Right ventricle myocardium inferior (tissue), 1 donor: ENCODE data around the gene TBC1D8B. TPM values are rescaled to one million over a fixed set of nuclear protein-coding genes. Genes with fewer than 3 reads are reported as not detected.
A peak's percentile ranks its signal among the peaks of the same experiment; 100 is the strongest.
"Not testable (repeated sequence)": the region's sequence is repeated elsewhere in the genome, so short reads cannot be mapped to it uniquely, and the experiment has no call there.

Source experiments
- ATAC-seq: fragments of 200-7000 bp; cut with Tn5 transposase; one replicate; pipeline ENCODE4 v1.9.1; 2020; ENCODE audit warnings: mild to moderate bottlenecking, moderate library complexity
- DNase-seq: peaks from one replicate; pipeline ENCODE4 v3.0.0; 2021; ENCODE audit errors: missing footprints
- intact Hi-C: fragments of 100-400 bp; cut with DNase I; formaldehyde crosslinking; loops from one replicate; pipeline ENCODE4 v1.11.0; 2022
- long read RNA-seq: library from polyadenylated mRNA; unstranded; transcript quantifications from one replicate; pipeline ENCODE4 v2.0.0, GENCODE V29; 2021
- total RNA-seq: library from RNA; stranded (reverse); fragmentation: NEBNext Ultra II Directional; extraction: Animal tissue kit (Norgen Biotek cat#: 25700); gene quantifications from one replicate; pipeline ENCODE4 v1.2.1, GENCODE V29; 2021
- donor health status: DM: no; HTN: yes; CAD: no; lungs with severe emphysema.

TBC1D8B gene
- total RNA-seq, result 2.5 TPM
- long read RNA-seq, result 0 reads

GRCh38 chrX:106802388-106803275 is at the start of gene TBC1D8B:
Gene TBC1D8B, plus strand, starts transcription at chrX:106802673. Its CDS starts 181 bp downstream, at chrX:106802854.
- peak; percentile 69 for DNase-seq
- ATAC-seq, result peak; percentile 100
- intact Hi-C loops, result no loop called here

GRCh38 chrX:106769288-106769687 is 33.2 kb upstream of the TBC1D8B start:
- intact Hi-C loops, ATAC-seq, DNase-seq: not testable (repeated sequence)

- no peak for ATAC-seq
- no peak for DNase-seq
- intact Hi-C loops, result no loop called here
Observed at GRCh38 chrX:106774981-106775380, 27.5 kb upstream of the TBC1D8B start.

- DNase-seq (no peak), ATAC-seq (no peak)
- intact Hi-C loops, result no loop called here
Observed at GRCh38 chrX:106780264-106780663, 22.2 kb upstream of the TBC1D8B start.

- ATAC-seq (no peak), DNase-seq (no peak)
- intact Hi-C loops, result no loop called here
Observed at GRCh38 chrX:106780664-106781377, 21.7 kb upstream of the TBC1D8B start.

GRCh38 chrX:106783716-106784115 is 18.8 kb upstream of the TBC1D8B start:
- DNase-seq (no peak), ATAC-seq (no peak)
- intact Hi-C loops, result no loop called here

- intact Hi-C loops, result loop anchor here (10.0 kb wide), 1 partner anchor 307 kb away; no protein-coding TSS in a partner anchor
- ATAC-seq (no peak), DNase-seq (no peak)
Observed at GRCh38 chrX:106791495-106791894, 11.0 kb upstream of the TBC1D8B start.

GRCh38 chrX:106802063-106802387 is 448 bp upstream of the TBC1D8B start:
- intact Hi-C loops, result no loop called here
- DNase-seq, result no peak

GRCh38 chrX:106811131-106811910 is 8.8 kb downstream of the TBC1D8B start:
- DNase-seq (no peak), ATAC-seq (no peak)
- intact Hi-C loops, result no loop called here

More at GRCh38 chrX:106802063-106802387, 448 bp upstream of the TBC1D8B start:
- ATAC-seq, result peak; percentile 45

- DNase-seq, ATAC-seq, intact Hi-C loops: not testable (repeated sequence)
Observed at GRCh38 chrX:106812930-106813329, 10.5 kb downstream of the TBC1D8B start.

- ATAC-seq, intact Hi-C loops, DNase-seq: not testable (repeated sequence)
Observed at GRCh38 chrX:106814093-106814492, 11.6 kb downstream of the TBC1D8B start.

- DNase-seq, result no peak
- intact Hi-C loops, result no loop called here
Observed at GRCh38 chrX:106862972-106863688, 60.7 kb downstream of the TBC1D8B start.

GRCh38 chrX:106863697-106864096 is 61.2 kb downstream of the TBC1D8B start:
- no peak for ATAC-seq
- no peak for DNase-seq
- intact Hi-C loops, result no loop called here

More at GRCh38 chrX:106862972-106863688, 60.7 kb downstream of the TBC1D8B start:
- no peak for ATAC-seq

- intact Hi-C loops, ATAC-seq, DNase-seq: not testable (repeated sequence)
Observed at GRCh38 chrX:106872796-106873195, 70.3 kb downstream of the TBC1D8B start.

GRCh38 chrX:106874075-106874474 is 71.6 kb downstream of the TBC1D8B start:
- no peak for DNase-seq
- intact Hi-C loops, result no loop called here
- no peak for ATAC-seq

GRCh38 chrX:106875151-106875550 is 72.7 kb downstream of the TBC1D8B start:
- intact Hi-C loops, result no loop called here
- DNase-seq (no peak), ATAC-seq (no peak)

GRCh38 chrX:106889468-106889867 is 87.0 kb downstream of the TBC1D8B start:
- DNase-seq (no peak), ATAC-seq (no peak)
- intact Hi-C loops, result no loop called here

GRCh38 chrX:106891762-106892460 is 89.4 kb downstream of the TBC1D8B start:
- DNase-seq (no peak), ATAC-seq (no peak)
- intact Hi-C loops, result loop anchor here (5.0 to 10.0 kb wide), 2 partner anchors 60 to 1003 kb away; no protein-coding TSS in a partner anchor
